Stimulated activated CD4-positive, alpha-beta T cell treated with anti-CD3 and anti-CD28 coated beads, TNF-alpha, amount 100 ng/mL, for 4 hours (primary cell): ENCODE results near the gene HERC3.
A peak's percentile ranks its signal among the peaks of the same experiment; 100 is the strongest.

Source experiments
- DNase-seq, 3 experiments: peaks; one replicate each; pipeline ENCODE4 v3.0.0-alpha.2; 2020; ENCODE audit warnings: low read depth in 3 of 3

HERC3 gene

DNA sequence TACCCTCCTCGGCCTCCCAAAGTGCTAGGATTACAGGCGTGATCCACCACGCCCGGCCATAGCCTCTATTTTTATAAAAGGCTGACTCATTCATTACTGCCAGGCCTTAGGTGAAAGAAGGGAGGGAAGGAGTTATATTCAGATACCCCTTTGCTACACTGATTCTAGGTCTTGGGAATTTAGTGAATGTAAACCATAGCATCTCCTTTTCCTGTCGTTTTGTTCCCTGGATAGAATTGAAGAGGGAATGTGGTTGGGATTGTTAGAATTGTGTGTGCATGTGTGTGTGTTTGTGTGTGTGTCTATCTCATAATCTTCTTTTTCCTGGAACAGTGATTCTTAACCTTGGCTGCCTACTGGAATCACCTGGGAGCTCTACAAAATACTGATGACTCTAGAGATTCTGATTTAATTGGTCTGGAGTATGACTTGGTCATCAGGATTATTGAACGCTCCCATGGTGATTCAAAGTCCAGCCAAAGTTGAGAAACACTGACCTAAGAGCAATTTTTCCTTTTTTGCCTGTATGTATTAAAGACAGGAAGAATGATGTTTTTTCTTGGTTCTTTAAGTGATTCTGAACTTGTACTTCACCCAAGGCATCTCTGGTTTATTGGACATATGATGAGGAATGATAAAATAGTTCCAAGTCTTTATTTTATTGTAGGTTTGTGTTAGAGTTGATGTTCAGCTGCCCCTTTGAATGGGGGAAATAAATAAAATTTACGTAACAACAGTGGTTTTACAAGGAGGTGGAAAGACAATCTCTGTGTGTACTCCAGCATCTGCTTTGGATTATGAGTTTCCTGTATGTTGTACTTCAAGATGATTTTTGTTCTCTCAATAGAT lies 68.4 kb downstream of the HERC3 start:
- no peak for DNase-seq

DNA sequence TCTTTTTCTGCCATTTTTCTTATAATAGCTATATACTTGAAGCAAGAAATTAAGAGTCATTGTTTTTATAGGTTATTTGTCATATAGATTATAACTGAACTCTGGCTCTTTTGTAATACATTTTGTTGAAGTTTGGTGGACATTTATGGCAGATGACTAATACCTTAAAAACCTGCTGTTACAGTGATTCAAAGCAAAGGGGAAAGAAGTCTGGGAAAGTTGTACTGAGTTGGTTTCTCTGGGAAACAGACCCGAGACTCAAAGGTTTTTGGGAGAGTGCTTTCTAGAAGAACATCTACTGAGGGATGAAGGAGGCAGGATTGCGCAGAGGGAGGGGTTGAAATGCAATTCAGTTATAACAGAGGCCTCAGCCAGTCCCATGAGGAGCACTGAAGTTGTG lies 69.5 kb downstream of the HERC3 start:
- DNase-seq: no peak

DNA sequence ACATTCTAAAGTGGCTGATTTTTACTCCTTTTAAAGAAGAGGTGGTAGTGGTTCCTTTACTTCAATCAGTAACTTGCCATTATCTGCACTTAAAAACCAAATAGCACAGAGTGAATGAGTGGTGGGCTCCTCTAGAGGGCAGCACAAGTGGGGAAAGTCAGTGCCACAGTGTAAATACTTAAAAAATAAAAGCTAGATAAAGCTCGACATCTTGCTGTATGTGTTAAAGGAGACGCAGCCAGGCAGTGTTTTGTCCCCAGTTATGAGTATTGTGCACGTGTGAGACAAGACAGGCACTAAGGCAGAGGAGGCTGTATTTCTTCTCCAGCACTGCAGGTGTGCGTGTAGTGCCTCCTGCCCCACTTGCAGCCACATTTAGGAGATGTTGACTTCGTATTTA lies 80.7 kb downstream of the HERC3 start:
- no peak for DNase-seq

DNA sequence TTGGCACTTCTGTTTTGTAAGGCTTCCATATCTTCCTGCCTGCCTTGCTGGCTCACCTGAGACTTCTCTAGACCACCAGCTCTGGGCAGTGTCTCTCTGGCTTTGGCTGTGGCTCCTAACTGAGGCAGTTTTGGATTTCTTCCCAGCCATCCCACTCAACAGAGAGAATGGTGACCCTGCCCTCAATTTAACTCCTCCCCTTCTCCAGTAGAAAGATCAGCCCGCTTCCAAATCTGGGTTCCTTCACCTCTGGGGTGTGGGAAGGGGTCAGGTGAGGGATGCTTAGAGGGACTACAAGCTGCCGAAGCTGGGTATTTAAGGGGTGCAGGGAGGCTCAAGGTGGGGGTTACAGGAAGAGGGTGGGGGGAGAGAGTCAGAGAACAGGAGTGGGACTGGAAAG lies 81.6 kb downstream of the HERC3 start:
- DNase-seq: no peak

DNA sequence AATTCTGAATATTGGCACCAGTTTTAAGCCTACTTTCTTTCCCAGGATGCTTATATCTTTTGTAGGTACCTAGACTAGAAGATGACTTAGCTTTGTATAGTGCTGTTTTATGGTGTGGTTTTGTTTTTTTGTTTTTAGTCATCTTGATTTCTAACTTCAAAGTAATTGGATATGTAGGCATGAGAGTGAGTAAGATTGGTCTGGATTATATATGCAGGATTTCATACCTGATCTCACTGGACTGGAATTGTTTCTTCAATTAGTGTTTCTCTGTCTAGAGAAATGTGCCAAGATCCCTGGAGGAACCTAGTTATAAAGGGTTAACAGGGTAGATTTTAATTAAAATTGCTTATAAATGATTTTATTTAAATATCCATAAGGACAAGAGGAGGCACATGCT lies 82.3 kb downstream of the HERC3 start:
- no peak for DNase-seq

DNA sequence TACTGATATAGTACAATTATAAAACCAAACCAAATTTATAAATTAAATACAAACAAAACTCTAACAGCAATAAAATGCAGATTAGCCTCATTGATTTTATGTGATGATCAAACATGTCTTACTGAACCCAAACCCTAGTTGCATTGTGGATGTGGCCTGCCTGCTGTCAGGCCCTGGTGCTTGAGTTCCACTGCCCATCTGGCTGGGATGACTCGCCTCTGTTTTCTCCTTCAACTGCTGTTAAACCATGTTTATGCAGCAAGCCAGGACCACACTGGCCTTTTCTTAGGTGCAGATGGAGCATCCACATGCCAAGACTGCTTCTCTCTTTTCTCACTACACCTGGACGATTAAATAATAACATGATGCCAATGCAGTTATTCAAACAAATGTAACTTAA lies 82.7 kb downstream of the HERC3 start:
- DNase-seq: no peak

DNA sequence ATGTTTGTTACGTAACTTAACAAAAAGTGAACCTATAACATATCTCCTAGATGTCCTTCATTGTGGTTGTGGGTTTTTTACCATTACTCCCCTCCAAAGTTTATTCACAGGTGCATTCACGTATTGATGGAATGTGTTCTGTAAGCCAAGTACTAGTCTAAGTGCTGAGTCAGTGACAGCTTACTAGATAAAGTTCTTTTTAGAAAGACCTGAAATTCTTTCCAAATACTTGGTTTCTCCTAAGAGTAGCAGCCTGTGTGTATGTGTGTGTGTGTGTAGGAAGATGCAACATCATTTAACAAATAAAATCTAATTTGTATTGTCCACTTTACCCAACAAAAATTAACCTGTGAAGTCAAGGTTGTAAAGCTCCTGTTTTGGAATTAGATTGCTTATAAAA lies 83.3 kb downstream of the HERC3 start:
- DNase-seq: no peak

DNA sequence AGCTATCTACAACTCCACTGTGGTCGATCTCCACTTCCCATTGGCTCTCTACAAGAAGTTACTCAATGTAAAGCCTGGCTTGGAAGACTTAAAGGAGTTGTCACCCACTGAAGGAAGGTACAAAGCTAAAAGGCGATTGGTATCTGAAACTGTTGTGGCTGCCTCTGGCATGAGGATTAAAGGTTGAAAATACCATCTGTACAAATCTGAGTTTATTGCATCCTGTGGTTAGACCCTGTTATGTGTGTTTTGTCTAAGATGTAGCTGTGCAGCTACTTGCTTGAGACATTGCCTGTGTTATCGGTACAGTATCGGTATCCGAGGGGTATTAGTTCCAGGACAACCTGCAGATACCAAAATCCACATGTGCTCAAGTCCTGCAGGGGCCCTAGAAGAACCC lies 88.9 kb downstream of the HERC3 start:
- DNase-seq: no peak

DNA sequence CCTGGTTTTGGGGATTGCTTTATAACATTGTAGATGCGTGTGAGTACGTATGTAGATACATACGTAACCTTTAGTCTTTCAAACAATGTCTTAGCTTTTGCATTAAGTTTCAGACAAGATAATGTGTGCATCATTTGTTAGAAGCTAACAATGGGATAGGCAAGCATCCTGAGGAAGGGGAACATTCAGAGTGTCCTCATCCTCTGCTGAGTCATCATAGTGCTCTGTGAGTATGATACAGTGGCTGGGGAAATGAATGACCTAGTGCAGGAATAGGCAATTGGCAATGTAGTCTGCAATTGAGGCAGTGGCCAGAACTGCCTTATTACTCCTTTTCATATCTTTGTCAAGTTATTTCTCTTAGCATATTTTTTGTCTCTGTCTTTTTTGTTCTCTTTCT lies 98.1 kb downstream of the HERC3 start:
- DNase-seq: no peak

DNA sequence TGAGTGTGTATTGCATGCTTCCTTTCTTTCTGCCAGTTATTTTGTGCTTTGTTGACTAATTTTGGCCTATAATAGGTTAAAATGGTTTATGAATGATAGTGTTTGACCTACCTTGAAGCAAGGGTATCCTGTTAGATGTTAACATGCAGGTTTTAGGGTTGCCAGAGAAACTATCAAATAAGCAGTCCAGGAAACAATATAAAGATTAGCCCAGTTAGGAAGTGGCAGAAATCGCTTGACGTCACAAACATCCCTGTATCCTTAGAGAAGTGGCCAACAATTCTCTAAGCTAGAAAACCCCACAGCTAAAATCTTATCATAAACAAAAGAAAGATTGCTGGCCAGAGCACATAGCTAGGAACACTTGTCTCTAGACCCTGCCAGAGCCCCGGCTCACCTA lies 101.5 kb downstream of the HERC3 start:
- no peak for DNase-seq

DNA sequence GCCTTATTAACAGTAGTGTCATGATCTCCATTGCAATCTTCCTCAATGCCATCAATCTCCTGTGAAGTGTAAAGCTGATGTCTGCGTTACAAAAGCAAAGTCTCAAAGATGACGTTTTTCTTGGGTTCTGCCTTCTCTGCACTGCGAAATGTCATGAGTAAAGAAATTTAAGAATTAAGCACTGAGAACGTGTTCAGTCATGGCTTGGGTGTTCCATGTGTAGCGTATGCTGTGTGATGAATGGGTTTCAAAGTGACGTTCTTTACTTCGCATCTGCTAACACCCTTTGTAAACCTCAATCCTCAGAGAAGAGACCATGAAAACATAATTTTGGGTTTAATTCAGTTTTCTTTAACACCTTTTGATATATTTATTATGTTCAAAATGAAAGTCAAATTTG lies 104.3 kb downstream of the HERC3 start:
- no peak for DNase-seq

DNA sequence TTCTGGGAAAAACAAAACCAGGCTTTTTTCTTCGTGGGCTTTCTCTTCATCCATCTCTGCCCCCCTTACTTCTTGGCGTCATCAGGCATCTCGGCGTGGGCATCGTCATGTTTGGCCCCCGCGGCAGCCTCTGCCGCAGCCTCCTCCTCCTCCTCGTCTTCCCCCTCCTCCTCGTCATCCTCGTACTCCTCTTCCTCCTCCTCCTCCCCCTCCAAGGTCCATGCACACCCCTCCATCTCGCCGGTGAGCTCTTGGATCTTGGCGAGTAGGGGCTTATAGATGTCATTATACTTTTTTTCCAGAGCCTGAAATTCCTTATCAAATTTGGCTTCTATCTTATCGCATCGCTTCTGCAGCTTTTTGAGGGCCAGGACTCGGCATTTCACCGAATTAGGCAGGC lies 104.9 kb downstream of the HERC3 start:
- no peak for DNase-seq

DNA sequence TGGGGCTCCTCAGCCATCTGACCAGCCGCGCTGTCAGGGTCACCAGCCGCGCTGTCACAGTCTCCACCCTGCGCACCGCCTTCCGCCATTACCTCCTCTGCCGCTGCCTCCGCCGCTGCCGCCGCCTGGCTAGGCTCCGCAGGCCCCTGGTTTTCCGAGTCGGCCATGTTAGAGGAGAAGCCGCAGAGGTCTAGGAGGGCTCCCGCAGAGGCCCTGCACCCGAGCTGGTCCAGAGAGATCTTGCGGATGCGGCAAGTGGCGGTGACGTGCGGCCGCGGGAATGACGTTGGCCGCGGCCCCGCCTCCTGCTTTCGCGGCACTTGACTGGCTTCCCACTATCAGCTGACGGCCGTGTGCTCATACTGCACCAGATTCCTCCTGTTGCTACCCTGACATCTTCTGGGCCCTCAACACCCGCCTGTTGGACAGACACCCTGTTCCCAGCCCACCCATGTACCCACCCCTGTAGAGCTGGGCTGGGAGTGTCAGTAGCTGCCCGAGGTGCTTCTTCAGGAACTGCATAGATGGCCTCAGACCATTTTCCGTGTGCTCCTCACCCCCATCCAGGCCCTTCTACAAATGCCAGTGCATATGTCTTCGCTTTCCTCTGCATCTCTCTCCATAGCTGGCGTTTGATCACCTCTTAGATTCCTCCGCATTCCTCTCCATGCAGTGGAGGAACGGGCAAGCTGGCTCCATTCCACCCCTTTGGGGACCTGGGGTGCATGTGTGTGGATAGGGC lies 105.5 kb downstream of the HERC3 start, which contains the start of gene NAP1L5:
TSS of gene NAP1L5 (minus strand) at position 242 of the 742 bp plus-strand sequence. CDS start at position 167, 75 bp downstream.
- peak; percentile 28 to 30 (median 29) for DNase-seq

DNA sequence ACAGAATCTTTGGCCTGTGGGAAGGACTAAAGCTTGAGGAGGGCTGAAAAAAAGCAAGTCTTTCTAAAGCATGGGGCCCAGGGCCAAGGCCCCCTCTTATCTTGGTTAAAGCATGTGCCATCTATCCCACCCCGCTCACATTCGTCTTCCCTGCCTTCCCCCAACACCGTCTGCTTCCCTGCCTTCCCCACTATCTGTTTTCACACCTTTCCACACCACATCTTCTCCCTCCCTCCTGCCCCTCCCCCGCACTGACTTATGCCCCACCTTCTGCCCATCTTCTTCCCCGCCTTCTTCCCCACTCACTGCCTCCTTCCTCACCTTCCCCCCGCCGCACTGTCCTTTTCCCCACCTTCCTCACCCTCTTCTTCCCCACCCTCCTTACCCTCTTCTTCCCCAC lies 106.2 kb downstream of the HERC3 start:
- no peak for DNase-seq

DNA sequence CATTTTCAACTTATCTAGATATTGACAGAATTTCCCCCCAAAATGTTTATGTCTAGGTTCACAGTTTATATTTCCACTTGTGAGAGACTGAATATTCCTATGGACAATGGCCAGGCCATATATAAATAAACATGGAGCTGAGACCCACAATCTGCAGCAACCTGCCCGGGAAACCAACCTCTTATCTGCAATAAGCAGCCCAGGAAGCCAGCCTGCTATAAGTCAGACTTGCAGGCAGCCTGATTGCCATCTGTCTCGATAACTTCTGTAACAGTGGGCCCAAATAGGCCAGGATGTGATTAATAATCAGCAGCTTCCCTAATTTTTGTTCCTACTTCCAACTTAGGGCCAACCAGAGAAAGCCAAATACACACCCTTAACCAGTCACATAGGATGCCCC lies 110.5 kb downstream of the HERC3 start:
- no peak for DNase-seq

DNA sequence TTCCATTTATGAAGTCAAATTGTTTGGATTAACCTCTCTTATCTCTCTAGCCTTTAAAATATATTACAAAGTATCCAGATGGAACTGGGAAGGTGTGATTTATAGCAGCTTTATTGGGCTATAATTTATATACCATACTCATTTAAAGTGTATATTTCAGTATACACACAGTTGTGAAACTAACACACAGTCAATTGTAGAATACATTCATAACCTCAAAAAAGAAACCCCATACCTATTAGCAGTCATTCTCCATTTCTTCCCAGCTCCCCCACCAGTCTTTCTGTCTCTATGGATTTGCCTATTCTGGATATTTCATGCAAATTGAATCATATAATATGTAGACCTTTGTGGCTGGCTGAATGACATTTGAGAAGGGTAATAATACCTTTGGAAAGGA lies 112.9 kb downstream of the HERC3 start:
- DNase-seq: no peak

DNA sequence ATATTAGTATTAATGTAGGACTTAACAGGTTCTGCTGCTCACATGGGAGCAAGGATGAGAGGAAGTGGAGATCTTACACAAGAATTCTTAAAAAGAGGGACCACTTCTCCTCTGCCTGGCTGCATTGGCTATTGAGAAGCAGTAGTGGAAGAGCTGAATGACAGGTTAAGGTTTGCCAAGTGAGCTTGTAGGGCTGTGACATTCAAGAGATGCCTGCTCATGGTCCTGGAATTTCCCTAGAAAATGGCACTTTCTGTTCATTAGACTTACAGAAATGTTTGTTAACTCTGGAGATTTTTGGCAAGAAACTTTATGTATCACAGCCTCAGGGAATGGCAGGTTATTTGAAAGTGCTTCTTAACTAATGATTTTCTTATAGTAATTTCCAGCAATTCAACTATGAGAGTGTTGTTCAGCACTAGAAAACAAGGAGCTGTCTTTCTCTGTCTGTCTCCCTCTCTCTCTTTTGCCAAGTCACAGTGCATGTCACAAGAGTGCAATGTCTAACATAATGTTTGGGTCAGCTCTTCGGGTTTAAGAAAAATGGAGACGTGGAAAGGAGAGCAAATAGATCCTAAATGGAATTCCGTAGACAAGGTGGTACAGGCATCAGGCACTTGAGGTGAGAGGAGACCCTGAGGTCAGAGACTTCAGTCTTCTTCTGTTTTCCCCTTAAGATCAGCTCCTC lies 113.7 kb downstream of the HERC3 start:
- DNase-seq: no peak

DNA sequence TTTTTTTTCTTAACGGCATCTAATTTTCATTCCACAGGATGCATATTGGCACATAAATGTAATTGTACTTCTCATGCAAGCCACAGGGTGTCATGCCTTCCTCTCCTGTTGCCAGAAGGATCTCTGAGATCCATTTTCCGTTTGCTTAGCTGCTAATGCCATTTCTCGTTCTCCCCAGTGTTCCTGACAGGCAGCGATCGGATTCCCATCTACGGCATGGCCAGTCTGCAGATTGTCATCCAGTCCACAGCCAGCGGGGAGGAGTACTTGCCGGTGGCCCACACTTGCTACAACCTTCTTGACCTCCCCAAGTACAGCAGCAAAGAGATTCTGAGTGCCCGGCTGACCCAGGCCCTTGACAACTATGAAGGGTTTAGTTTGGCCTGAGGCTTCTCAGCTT lies 114.3 kb downstream of the HERC3 start:
- DNase-seq: no peak

DNA sequence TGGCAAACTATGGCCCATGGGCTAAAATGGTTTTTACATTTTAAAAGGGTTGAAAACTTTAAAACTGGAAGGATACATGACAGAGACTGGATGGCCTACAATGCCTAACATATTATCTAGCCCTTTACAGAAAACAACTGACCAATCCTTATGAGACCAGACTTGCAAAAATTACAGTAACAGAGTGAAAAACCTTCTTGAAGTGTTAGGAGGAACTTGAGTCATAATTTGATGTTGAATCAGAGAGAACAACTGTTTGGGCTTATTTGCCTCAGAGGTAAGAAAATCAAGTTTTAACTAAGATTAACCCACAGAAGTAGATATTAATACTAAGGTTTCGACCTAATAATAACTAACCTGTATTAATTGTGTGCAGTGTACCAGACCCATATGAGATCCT lies 117.7 kb downstream of the HERC3 start:
- DNase-seq: no peak

DNA sequence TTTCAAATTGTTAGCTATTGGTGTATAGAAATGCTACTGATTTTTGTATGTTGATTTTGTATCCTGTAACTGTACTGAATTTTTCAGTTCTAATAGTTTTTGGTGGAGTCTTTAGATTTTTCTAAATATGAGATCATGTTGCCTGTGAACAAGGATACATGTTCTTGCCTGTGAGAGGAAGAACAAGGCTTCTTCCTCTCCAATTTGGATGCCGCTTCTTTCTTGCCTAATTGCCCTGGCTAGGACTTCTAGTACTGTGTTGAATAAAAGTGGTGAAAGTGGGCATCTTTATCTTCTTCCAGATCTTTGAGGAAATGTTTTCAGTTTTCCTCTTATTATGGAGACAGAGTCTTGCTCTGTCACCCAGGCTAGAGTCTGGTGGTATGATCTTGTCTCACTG lies 121.5 kb downstream of the HERC3 start:
- no peak for DNase-seq

DNA sequence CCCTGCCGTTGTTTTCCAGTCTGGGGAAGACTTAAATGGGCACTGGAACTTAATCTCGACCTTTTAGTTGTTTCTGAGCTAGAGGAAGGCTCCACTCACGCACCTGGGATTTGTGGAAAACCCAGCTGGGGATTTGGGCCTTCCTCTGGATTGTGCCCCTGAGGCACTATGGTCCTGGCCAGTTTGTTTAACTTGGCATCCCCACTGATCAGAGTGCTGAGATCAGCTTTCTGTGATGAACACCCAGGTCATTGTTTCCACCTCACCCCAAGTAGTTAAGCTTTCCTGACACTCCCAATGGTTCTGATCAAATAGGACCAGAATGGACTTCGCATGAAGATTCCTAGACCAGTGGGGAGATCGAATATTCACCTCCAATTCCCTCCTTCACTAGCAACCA lies 125.8 kb downstream of the HERC3 start:
- DNase-seq: no peak

DNA sequence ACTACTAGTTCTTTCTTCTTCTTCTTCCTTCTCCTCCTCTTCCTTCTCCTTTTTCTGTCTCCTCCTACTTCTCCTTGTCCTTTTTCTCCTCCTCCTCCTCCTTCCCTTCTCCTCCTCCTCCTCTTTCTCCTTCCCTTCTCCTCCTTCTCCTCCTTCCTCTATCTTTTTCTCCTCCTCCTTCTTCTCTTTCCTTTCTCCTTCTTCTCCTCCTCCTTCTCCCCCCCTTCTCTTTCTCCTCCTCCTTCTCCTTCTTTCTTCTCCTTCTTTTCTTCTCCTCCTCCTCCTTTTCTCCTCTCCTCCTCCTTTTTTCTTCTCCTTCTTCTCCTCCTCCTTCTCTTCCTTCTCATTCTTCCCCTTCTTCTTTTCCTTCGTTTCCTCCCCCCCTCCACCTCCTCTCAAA lies 127.1 kb downstream of the HERC3 start:
- DNase-seq: no peak
